ENCODE data around the gene RXYLT1.

DNA sequence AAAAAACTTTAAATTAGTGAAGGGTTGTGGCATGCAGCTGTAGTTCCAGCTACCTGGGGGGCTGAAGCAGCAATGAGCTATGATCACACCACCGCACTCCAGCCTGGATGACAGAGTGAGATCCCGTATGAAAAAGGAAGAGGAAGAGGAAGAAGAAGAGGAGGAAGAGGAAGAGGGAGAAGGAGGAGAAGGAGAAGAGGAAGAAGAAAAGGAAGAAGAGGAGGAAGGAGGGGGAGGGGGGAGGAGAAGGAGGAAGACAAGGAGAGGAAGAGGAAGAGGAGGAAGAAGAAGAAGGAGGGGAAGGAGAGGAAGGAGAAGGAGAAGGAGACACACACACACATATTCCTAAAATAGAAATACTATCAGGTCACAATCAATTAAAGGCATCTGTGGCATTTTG is 32.0 kb downstream of the RXYLT1 start:
- TF ChIP-seq EP300 (IDR thresholded peaks at IDR 0.05; ENCODE audit: low read depth) (no peak), POLR2AphosphoS5 (IDR thresholded peaks at IDR 0.05) (no peak)
- TF ChIP-seq, protein P1, sequence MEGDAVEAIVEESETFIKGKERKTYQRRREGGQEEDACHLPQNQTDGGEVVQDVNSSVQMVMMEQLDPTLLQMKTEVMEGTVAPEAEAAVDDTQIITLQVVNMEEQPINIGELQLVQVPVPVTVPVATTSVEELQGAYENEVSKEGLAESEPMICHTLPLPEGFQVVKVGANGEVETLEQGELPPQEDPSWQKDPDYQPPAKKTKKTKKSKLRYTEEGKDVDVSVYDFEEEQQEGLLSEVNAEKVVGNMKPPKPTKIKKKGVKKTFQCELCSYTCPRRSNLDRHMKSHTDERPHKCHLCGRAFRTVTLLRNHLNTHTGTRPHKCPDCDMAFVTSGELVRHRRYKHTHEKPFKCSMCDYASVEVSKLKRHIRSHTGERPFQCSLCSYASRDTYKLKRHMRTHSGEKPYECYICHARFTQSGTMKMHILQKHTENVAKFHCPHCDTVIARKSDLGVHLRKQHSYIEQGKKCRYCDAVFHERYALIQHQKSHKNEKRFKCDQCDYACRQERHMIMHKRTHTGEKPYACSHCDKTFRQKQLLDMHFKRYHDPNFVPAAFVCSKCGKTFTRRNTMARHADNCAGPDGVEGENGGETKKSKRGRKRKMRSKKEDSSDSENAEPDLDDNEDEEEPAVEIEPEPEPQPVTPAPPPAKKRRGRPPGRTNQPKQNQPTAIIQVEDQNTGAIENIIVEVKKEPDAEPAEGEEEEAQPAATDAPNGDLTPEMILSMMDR (IDR thresholded peaks at IDR 0.05): no peak

All from transverse colon (tissue), 4 donors.